ENCODE measurements around the gene CALM1. TPM values are rescaled to one million over a fixed set of nuclear protein-coding genes. Genes with fewer than 3 reads are reported as not detected.

Gene CALM1
- total and polyA plus RNA-seq, 2 donors (not counting 3 experiments of a cell fraction or from before 2014, with no cell fraction given), result 476 to 731 TPM

- ChIA-PET POLR2A (interaction anchor here (1.0 to 3.7 kb wide), 2 partner anchors 10 to 12 kb away, joined by 5 to 37 read pairs; partner anchors contain the start of gene CALM1), CTCF (interaction anchor here (1.7 to 3.7 kb wide), 3 partner anchors 8 to 351 kb away, joined by 7 to 37 read pairs (median 15); no protein-coding TSS in a partner anchor)
- H3K27me3 ChIP-seq (ENCODE audit: control insufficient read depth in 2 of 2, insufficient read depth in 2 of 2, low read length in 2 of 2), result no peaks in the 10 kb centered on the region
- no peak for FAIRE-seq
- no peak for TF ChIP-seq POLR2A (IDR thresholded peaks at IDR 0.05; ENCODE audit: low read depth, low read length)
- TF ChIP-seq MAX (IDR thresholded peaks at IDR 0.05; ENCODE audit: insufficient read depth, insufficient read length), result no peak
- TF ChIP-seq CTCF (IDR thresholded peaks at IDR 0.05; ENCODE audit: extremely low read depth in 1 of 2, insufficient read depth in 1 of 2, low read depth in 1 of 2, low read length in 2 of 2), result no peak
- TF ChIP-seq POLR2AphosphoS5 (IDR thresholded peaks at IDR 0.05; ENCODE audit: insufficient read depth, low read depth, low read length), result no peak
- no peak for TF ChIP-seq MYC (IDR thresholded peaks at IDR 0.05; ENCODE audit: low read depth, low read length)
- no peak for TF ChIP-seq GATA2 (IDR thresholded peaks at IDR 0.05; ENCODE audit: insufficient read depth, insufficient read length, low read depth, low read length)
- no peak for TF ChIP-seq EZH2 (IDR thresholded peaks at IDR 0.05; ENCODE audit: borderline replicate concordance, low read depth, low read length, severe bottlenecking)
- TF ChIP-seq JUN (IDR thresholded peaks at IDR 0.05; ENCODE audit: borderline replicate concordance, insufficient read depth, insufficient read length, low read depth), result no peak
- TF ChIP-seq FOS (IDR thresholded peaks at IDR 0.05; ENCODE audit: borderline replicate concordance, insufficient read depth, low read length), result no peak
- H3K79me2 ChIP-seq (ENCODE audit: control insufficient read depth, insufficient read depth, low read length), result peaks cover 3% of the 10 kb centered on the region
- H3K27ac ChIP-seq (ENCODE audit: insufficient read depth, low read depth, low read length), result no peak overlapping the region
- no peak overlapping the region for H3K4me3 ChIP-seq (replicated peaks in 1 of 3; ENCODE audit: insufficient read depth in 1 of 3, low read depth in 1 of 3, low read length in 3 of 3)
- no peak overlapping the region for H3K4me2 ChIP-seq (ENCODE audit: insufficient read depth, low read length)
- H3K4me1 ChIP-seq (ENCODE audit: control insufficient read depth, extremely low read depth, insufficient read depth, low read length), result peaks cover 37% of the 10 kb centered on the region
- peaks cover 23 to 37% of the 10 kb centered on the region in 2 experiments for H3K36me3 ChIP-seq (ENCODE audit: control insufficient read depth in 2 of 2, extremely low read depth in 1 of 2, insufficient read depth in 2 of 2, low read length in 2 of 2)
- H3K9me3 ChIP-seq (replicated peaks; ENCODE audit: control insufficient read depth, insufficient read depth, low read length), result no peaks in the 10 kb centered on the region
- H3K9ac ChIP-seq (replicated peaks; ENCODE audit: extremely low read depth, insufficient read depth, low read length), result no peak overlapping the region
- H4K20me1 ChIP-seq (replicated peaks; ENCODE audit: control insufficient read depth, extremely low read depth, insufficient read depth, low read length), result no peaks in the 10 kb centered on the region
- H2AFZ ChIP-seq (ENCODE audit: low read depth, low read length), result no peak overlapping the region
- DNase-seq (ENCODE audit: low read depth, low spot score), result no peak
- BruUV-seq (replicated peaks), result no TSS peak
- intact Hi-C loops (cut with micrococcal nuclease), result loop anchor here (5.0 kb wide), 1 partner anchor 445 kb away; no protein-coding TSS in a partner anchor
- no peaks in the 10 kb centered on the region for H3K9me1 ChIP-seq (replicated peaks; ENCODE audit: control insufficient read depth, extremely low read depth, insufficient read depth, low read length)
- dilution Hi-C loops (cut with MboI; ENCODE audit: extremely low pct_ligation_motif_present, low sequenced_read_pairs), result no loop called here
These were observed 10.4 kb downstream of the CALM1 start for GRCh38 chr14:90407230-90407629.
